KMS-11 (cell line): ENCODE measurements around the gene RASL10A.
"Not testable (repeated sequence)": the region's sequence is repeated elsewhere in the genome, so short reads cannot be mapped to it uniquely, and the experiment has no call there.

ENCODE experiments used
- H2AFZ ChIP-seq: fragments of 200-600 bp; sonication (generic); 2 replicates; pipeline ENCODE4 v1.6.1; 2016; ENCODE audit warnings: antibody characterized with exemption, mixed run types, low read depth
- H3K27ac ChIP-seq: fragments of 200-600 bp; sonication (generic); 2 replicates; pipeline ENCODE4 v1.6.1; 2016; ENCODE audit warnings: mild to moderate bottlenecking, mixed run types
- H3K27me3 ChIP-seq: fragments of 200-600 bp; sonication (generic); 2 replicates; pipeline ENCODE4 v1.6.1; 2017; ENCODE audit warnings: mild to moderate bottlenecking, low read depth, mixed run types, moderate library complexity; ENCODE audit not compliant: insufficient read depth
- H3K36me3 ChIP-seq: fragments of 200-600 bp; sonication (generic); 2 replicates; pipeline ENCODE4 v1.6.1; 2017; ENCODE audit warnings: mild to moderate bottlenecking, mixed run types; ENCODE audit not compliant: insufficient read depth
- H3K4me1 ChIP-seq: fragments of 200-600 bp; sonication (generic); 2 replicates; pipeline ENCODE4 v1.6.1; 2016; ENCODE audit warnings: mild to moderate bottlenecking, low read depth, mixed run types; ENCODE audit not compliant: poor library complexity, severe bottlenecking
- H3K4me2 ChIP-seq: fragments of 200-600 bp; sonication (generic); 2 replicates; pipeline ENCODE4 v1.7.0; 2016; ENCODE audit warnings: mild to moderate bottlenecking, mixed run types
- H3K4me3 ChIP-seq: fragments of 200-600 bp; sonication (generic); IDR thresholded peaks from 2 replicates; pipeline ENCODE4 v1.6.1; 2017; ENCODE audit warnings: low read depth, low read length, mixed read lengths; ENCODE audit not compliant: insufficient read depth
- H3K79me2 ChIP-seq: fragments of 200-600 bp; sonication (generic); 2 replicates; pipeline ENCODE4 v1.6.1; 2016; ENCODE audit warnings: low read depth, mixed run types; ENCODE audit not compliant: insufficient read depth
- H3K9ac ChIP-seq: fragments of 200-600 bp; sonication (generic); 2 replicates; pipeline ENCODE4 v1.6.1; 2016; ENCODE audit warnings: mild to moderate bottlenecking, mixed run types
- H4K20me1 ChIP-seq: fragments of 200-600 bp; sonication (generic); 2 replicates; pipeline ENCODE4 v1.6.1; 2016; ENCODE audit warnings: mild to moderate bottlenecking, mixed run types; ENCODE audit not compliant: insufficient read depth
- CTCF ChIP-seq: fragments of 200-600 bp; sonication (generic); conservative IDR thresholded peaks from 2 replicates; pipeline ENCODE4 v1.6.1; 2017; ENCODE audit warnings: low read depth, mild to moderate bottlenecking, antibody characterized with exemption, low read length, moderate library complexity, mixed read lengths

Gene RASL10A

GRCh38 chr22:29348041-29348440, 32.5 kb upstream of the RASL10A start:
- no peak for TF ChIP-seq CTCF
- H3K27me3 ChIP-seq = no peaks in the 10 kb centered on the region
- H3K36me3 ChIP-seq = peaks cover 2% of the 10 kb centered on the region; the same call in 1 of the 2 replicates
- H2AFZ ChIP-seq = no peak overlapping the region
- H3K9ac ChIP-seq = no peak overlapping the region
- no peak overlapping the region for H3K4me3 ChIP-seq
- no peaks in the 10 kb centered on the region for H3K4me1 ChIP-seq
- no peaks in the 10 kb centered on the region for H3K79me2 ChIP-seq
- no peak overlapping the region for H3K4me2 ChIP-seq
- no peaks in the 10 kb centered on the region for H4K20me1 ChIP-seq
- no peak overlapping the region for H3K27ac ChIP-seq

GRCh38 chr22:29346659-29347058, 31.2 kb upstream of the RASL10A start:
- Histone ChIP-seq H4K20me1 (no peaks in the 10 kb centered on the region), H3K9ac (no peak overlapping the region), H3K4me1 (no peaks in the 10 kb centered on the region), H2AFZ (no peak overlapping the region), H3K27ac (no peak overlapping the region), H3K36me3 (peaks cover 2% of the 10 kb centered on the region; the same call in 1 of the 2 replicates), H3K4me3 (no peak overlapping the region), H3K4me2 (no peak overlapping the region), H3K79me2 (no peaks in the 10 kb centered on the region), H3K27me3 (no peaks in the 10 kb centered on the region)
- no peak for TF ChIP-seq CTCF

- TF ChIP-seq CTCF = no peak
- H3K4me2 ChIP-seq = no peak overlapping the region
- H3K4me1 ChIP-seq = no peaks in the 10 kb centered on the region
- no peaks in the 10 kb centered on the region for H4K20me1 ChIP-seq
- H3K4me3 ChIP-seq = no peak overlapping the region
- no peaks in the 10 kb centered on the region for H3K27me3 ChIP-seq
- no peaks in the 10 kb centered on the region for H3K79me2 ChIP-seq
- H2AFZ ChIP-seq = no peak overlapping the region
- H3K9ac ChIP-seq = no peak overlapping the region
- H3K27ac ChIP-seq = no peak overlapping the region
- H3K36me3 ChIP-seq = peaks cover 2% of the 10 kb centered on the region; the same call in 1 of the 2 replicates
Observed at GRCh38 chr22:29345932-29346331, 30.4 kb upstream of the RASL10A start.

- H3K4me3 ChIP-seq, H3K4me1 ChIP-seq, H2AFZ ChIP-seq, H3K27me3 ChIP-seq, H4K20me1 ChIP-seq, H3K4me2 ChIP-seq, H3K36me3 ChIP-seq, H3K79me2 ChIP-seq, H3K9ac ChIP-seq, H3K27ac ChIP-seq: not testable (repeated sequence)
Observed at GRCh38 chr22:29344889-29345288, 29.4 kb upstream of the RASL10A start.

GRCh38 chr22:29344137-29344536, 28.6 kb upstream of the RASL10A start:
- Histone ChIP-seq H3K4me2 (no peak overlapping the region), H3K9ac (no peak overlapping the region), H3K27ac (no peak overlapping the region)

More at GRCh38 chr22:29344137-29344536, 28.6 kb upstream of the RASL10A start:
- Histone ChIP-seq H3K27me3 (no peaks in the 10 kb centered on the region), H3K4me1 (no peaks in the 10 kb centered on the region), H4K20me1 (no peaks in the 10 kb centered on the region), H2AFZ (no peak overlapping the region), H3K79me2 (no peaks in the 10 kb centered on the region), H3K4me3 (no peak overlapping the region), H3K36me3 (peaks cover 2% of the 10 kb centered on the region; the same call in 1 of the 2 replicates)
- TF ChIP-seq CTCF = no peak
